Activated T-cell treated with anti-CD3 and anti-CD28 coated beads, Interleukin-2, amount 50 U/mL, for 72 hours (primary cell): ENCODE measurements around the gene UBE2N. TPM values are rescaled to one million over a fixed set of nuclear protein-coding genes. Genes with fewer than 3 reads are reported as not detected.

Experiments
- ATAC-seq, 2 donors: fragments of 150-1000 bp; cut with Tn5 transposase; replicated peaks in 1 of 2; 2 replicates each; pipeline ENCODE4 v1.10.0; 2021; ENCODE audit warnings: moderate library complexity in 2 of 2, mild to moderate bottlenecking in 1 of 2
- DNase-seq, 2 donors: peaks; one replicate each; pipeline ENCODE4 v3.0.0; 2021 to 2022; ENCODE audit warnings: mixed read lengths in 1 of 2
- H3K27ac Mint-ChIP-seq: one replicate; pipeline ENCODE4 v1.8.0; 2022; ENCODE audit warnings: mild to moderate bottlenecking, moderate library complexity, mixed read lengths
- H3K27me3 Mint-ChIP-seq: one replicate; pipeline ENCODE4 v1.8.0; 2022; ENCODE audit warnings: low read depth, mixed read lengths
- H3K36me3 Mint-ChIP-seq, 2 donors: one replicate each; pipeline ENCODE4 v1.8.0; 2022; ENCODE audit warnings: mixed read lengths in 2 of 2, mild to moderate bottlenecking in 1 of 2; ENCODE audit not compliant: insufficient read depth in 2 of 2
- H3K4me1 Mint-ChIP-seq: one replicate; pipeline ENCODE4 v1.8.0; 2022; ENCODE audit warnings: low read depth, mixed read lengths
- H3K4me3 Mint-ChIP-seq, 2 donors: one replicate each; pipeline ENCODE4 v1.8.0; 2022; ENCODE audit warnings: mild to moderate bottlenecking in 2 of 2, mixed read lengths in 2 of 2, moderate library complexity in 2 of 2
- H3K9me3 Mint-ChIP-seq, 2 donors: one replicate each; pipeline ENCODE4 v1.8.0; 2022; ENCODE audit warnings: mixed read lengths in 2 of 2
- total RNA-seq, 2 donors: library from RNA; stranded (reverse); gene quantifications; one replicate each; pipeline ENCODE4 v1.2.3, GENCODE V29; 2022

UBE2N gene
- total RNA-seq, 2 donors from 2014 or later, result 116 to 125 TPM

DNA sequence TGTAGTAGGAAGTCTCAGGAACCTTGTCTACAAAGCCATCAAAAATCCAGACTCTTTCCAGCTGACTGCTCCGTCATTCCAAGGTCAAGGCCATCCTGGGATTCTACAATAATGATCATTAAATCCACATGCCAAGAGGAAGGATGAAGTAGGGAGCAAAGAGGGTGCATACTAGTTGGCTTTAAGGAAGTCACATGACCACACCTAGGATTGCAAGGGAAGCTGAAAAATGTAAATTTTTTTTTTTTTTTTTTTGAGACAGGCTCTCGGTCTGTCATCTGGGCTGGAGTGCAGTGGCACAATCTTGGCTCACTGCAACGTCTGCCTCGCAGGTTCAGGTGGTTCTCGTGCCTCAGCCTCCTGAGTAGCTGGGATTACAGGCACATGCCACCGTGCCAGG lies 18.3 kb upstream of the UBE2N start:
- Mint-ChIP-seq H3K9me3 (no peaks in the 10 kb centered on the region), H3K27ac (no peak overlapping the region), H3K27me3 (no peaks in the 10 kb centered on the region), H3K36me3 (no peaks in the 10 kb centered on the region), H3K4me1 (peaks cover 5% of the 10 kb centered on the region), H3K4me3 (no peak overlapping the region)
- DNase-seq (no peak), ATAC-seq (no peak)

DNA sequence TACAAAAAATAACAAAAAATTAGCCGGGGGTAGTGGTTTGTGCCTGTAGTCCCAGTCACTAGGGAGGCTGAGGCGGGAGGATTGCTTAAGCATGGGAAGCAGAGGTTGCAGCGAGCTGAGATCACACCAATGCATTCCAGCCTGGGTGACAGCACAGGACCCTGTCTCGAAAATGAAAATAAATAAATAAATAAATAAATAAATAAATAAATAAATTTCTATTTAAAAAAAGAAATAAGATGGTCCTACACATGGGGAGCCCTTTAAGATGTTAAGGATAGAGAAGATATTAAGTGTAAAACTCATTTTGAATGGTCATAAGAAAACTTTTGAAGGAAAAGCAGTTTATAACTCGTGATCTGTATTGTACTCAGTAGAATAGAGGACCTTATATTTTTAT lies 17.4 kb upstream of the UBE2N start:
- no peak overlapping the region for H3K27ac Mint-ChIP-seq
- no peaks in the 10 kb centered on the region for H3K9me3 Mint-ChIP-seq
- H3K4me3 Mint-ChIP-seq, result no peak overlapping the region
- ATAC-seq (no peak), DNase-seq (no peak)
- H3K4me1 Mint-ChIP-seq, result peaks cover 5% of the 10 kb centered on the region
- H3K36me3 Mint-ChIP-seq, result no peaks in the 10 kb centered on the region
- no peaks in the 10 kb centered on the region for H3K27me3 Mint-ChIP-seq

DNA sequence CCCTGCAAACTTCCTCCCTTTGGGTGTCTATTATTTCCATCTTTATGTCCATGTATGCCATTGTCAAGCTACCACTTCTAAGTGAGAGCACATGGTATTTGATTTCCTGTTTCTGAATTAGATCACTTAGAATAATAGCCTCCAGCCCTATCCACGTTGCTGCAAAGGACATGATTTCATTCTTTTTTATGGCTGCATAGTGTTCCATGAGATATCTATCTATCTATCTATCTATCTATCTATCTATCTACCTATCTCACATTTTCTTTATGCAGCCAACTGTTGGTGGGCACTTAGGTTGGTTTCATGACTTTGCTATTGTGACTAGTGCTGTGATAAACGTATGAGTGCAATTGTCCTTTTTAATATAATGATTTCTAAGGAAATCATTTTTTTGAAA lies 14.3 kb upstream of the UBE2N start:
- DNase-seq (no peak), ATAC-seq (no peak)
- Mint-ChIP-seq H3K36me3 (no peaks in the 10 kb centered on the region), H3K9me3 (no peaks in the 10 kb centered on the region), H3K4me1 (peaks cover 3% of the 10 kb centered on the region), H3K27ac (no peak overlapping the region), H3K27me3 (no peaks in the 10 kb centered on the region), H3K4me3 (no peak overlapping the region)

DNA sequence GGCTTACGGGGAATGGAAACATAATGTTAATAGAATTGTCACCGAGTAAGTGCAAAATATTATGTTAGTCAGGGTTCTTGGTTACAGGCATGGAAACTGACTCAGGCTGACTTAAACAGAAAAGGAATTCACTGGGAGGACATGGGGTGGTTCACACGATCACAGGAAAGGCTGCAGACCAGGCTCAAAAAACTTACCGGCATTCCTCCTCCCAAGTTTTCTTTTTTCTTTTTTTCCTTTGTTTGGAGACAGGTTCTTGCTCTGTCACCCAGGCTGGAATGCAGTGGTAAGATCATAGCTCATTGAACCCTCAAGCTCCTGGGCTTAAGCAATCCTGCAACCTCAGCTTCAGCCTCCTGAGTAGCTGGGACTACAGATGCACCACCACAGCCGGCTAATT lies 11.9 kb upstream of the UBE2N start:
- H3K36me3 Mint-ChIP-seq, result no peaks in the 10 kb centered on the region
- DNase-seq, result no peak
- peaks cover 8% of the 10 kb centered on the region for H3K4me1 Mint-ChIP-seq
- ATAC-seq, result no peak
- no peak overlapping the region for H3K27ac Mint-ChIP-seq
- H3K27me3 Mint-ChIP-seq, result no peaks in the 10 kb centered on the region
- no peak overlapping the region for H3K4me3 Mint-ChIP-seq
- H3K9me3 Mint-ChIP-seq, result no peaks in the 10 kb centered on the region

DNA sequence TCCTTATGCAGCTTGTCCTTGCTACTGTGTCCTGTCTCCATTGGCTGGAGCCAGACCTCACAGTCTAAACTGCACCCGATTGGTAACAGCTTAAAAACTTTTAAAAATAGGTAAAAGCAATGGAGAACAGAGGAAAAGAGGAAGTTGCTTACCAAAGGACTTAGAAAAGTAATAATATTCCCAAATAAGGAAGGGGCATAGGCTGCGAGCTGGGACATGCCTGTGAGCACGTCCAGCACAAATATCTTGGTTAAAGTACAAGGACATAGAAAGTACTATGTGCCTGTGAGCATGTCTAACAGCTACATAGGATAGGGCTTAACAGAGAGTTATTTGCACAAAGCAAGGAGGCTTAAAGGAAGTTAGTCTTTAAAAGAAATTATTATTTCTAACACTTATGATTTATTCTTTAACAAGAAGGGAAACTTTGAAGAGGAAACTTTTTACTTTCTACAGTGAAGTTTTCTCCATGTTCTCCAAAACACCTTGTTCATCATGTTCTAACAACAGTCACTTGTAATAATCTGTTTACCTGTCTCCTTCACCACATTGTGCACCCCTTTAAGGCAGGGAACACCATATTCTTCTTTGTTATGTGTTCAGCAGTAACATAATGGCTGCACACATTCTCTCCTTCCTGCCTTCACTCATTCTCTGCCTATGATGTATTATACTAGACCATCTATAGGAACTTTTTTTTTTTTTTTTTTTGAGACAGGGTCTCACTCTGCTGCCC lies 9.8 kb upstream of the UBE2N start:
- Mint-ChIP-seq H3K4me1 (peaks cover 26% of the 10 kb centered on the region), H3K27me3 (no peaks in the 10 kb centered on the region), H3K9me3 (no peaks in the 10 kb centered on the region), H3K27ac (no peak overlapping the region), H3K36me3 (no peaks in the 10 kb centered on the region), H3K4me3 (no peak overlapping the region)
- no peak for ATAC-seq
- DNase-seq, result no peak

DNA sequence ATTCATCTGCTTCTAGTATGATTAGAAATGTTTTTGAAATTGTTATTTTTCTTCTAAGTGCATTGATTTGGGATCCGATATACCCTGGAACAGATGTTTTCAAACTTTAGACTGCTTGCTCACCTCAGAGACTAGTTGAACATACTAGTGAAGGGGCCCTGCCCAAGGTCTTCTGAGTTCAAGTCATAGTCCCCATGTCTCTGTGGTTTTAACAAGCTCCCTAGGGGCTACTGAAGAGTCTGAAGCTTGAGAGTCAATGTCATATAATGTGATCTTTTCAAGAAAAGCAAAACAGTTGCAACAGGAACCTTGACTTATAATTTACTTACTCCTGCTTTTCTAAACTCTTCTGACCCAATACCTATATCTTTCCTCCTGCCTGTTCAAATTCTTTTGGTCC lies 7.5 kb upstream of the UBE2N start:
- Mint-ChIP-seq H3K4me1 (peaks cover 26% of the 10 kb centered on the region), H3K27ac (no peak overlapping the region), H3K36me3 (no peaks in the 10 kb centered on the region), H3K9me3 (no peaks in the 10 kb centered on the region), H3K4me3 (no peak overlapping the region), H3K27me3 (no peaks in the 10 kb centered on the region)
- ATAC-seq (peak; percentile 41 to 43), DNase-seq (no peak)

DNA sequence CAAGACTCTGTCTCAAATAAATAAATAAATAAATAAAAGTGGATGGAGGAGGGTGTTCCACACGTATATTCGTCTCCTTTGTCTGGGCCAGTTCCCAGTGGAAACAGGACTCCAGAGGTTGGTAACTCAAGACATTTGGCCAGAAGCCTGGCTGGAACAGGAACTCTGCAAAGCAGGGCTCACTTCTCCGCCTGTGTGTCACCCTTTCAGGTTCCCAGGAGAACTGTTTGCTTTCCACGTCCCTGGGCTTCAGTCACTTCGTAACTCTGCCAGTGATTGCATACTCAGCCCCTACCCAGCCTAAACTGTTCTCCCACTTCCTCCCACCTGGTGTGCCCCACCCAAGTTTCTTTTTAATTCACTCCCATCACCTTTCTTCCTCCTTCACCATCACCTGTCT lies 7.0 kb upstream of the UBE2N start:
- no peak overlapping the region for H3K27ac Mint-ChIP-seq
- H3K4me3 Mint-ChIP-seq, result peak overlapping the region in 1 of 2 donors; percentile 18
- DNase-seq, result no peak
- peaks cover 26% of the 10 kb centered on the region for H3K4me1 Mint-ChIP-seq
- ATAC-seq, result peak in 1 of 2 donors; percentile 15
- no peaks in the 10 kb centered on the region for H3K9me3 Mint-ChIP-seq
- no peaks in the 10 kb centered on the region for H3K36me3 Mint-ChIP-seq
- H3K27me3 Mint-ChIP-seq, result no peaks in the 10 kb centered on the region

DNA sequence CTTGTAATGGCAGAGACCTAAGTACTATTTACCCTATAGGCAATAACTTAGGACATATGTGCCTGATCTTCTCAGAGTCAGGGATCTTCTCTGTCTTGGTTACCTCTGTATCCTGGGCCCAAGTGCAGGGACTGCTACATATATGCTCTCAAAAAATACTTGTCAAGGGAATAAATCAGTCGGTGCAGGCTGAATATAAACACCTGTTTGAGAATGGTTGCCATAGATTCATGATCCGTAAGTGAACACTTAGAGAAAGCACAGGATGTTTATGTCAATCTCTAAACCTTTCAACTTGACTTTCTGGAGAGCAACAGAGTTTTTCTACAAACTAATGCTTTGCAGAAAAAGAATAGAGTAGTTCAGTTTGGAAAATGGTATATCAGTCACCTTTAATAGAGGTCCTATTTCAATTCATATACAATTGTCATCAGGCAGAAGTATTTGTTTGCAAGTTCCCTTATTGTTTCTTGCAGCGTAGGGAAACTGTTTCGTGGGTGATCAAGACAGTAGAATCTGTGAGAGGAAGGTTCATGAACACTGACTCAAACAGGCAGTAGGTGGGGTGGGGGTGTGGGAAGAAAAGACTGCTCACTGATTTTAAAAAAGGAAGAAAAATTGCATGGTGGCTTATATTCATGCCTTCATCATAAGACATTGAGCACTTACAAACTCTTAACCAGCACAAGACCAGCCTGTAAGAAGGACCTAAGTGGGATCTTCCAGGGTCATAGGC lies 6.0 kb upstream of the UBE2N start:
- Mint-ChIP-seq H3K4me3 (peak overlapping the region; percentile 3 to 52), H3K9me3 (no peaks in the 10 kb centered on the region), H3K27me3 (no peaks in the 10 kb centered on the region), H3K27ac (peak overlapping the region; percentile 29), H3K36me3 (no peaks in the 10 kb centered on the region), H3K4me1 (peaks cover 30% of the 10 kb centered on the region)
- DNase-seq, result peak in 1 of 2 donors; percentile 15
- peak; percentile 69 to 77 for ATAC-seq

DNA sequence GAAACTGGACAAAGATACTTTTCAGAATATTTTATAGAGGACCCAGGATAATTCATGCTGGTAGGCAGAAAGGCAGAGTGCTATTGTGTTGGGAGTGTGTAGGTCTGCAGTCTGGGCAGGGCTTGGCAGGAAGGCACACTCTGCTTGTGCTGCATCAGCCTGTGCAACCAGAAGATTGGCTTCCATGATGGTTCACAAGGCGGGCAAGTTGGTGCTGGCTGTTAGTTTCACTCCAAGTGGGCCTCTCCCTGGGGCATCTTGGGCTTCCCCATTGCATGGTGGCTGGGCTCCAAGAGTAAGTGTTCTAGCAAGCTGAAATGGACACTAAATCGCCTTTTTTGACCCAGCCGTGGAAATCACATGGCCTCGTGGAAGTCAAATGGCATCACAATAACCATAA lies 1.8 kb upstream of the UBE2N start:
- Mint-ChIP-seq H3K27me3 (no peaks in the 10 kb centered on the region), H3K4me1 (peaks cover 49% of the 10 kb centered on the region), H3K27ac (no peak overlapping the region), H3K36me3 (peaks cover 8 to 10% of the 10 kb centered on the region in 2 donors), H3K9me3 (no peaks in the 10 kb centered on the region), H3K4me3 (no peak overlapping the region)
- no peak for DNase-seq
- no peak for ATAC-seq

DNA sequence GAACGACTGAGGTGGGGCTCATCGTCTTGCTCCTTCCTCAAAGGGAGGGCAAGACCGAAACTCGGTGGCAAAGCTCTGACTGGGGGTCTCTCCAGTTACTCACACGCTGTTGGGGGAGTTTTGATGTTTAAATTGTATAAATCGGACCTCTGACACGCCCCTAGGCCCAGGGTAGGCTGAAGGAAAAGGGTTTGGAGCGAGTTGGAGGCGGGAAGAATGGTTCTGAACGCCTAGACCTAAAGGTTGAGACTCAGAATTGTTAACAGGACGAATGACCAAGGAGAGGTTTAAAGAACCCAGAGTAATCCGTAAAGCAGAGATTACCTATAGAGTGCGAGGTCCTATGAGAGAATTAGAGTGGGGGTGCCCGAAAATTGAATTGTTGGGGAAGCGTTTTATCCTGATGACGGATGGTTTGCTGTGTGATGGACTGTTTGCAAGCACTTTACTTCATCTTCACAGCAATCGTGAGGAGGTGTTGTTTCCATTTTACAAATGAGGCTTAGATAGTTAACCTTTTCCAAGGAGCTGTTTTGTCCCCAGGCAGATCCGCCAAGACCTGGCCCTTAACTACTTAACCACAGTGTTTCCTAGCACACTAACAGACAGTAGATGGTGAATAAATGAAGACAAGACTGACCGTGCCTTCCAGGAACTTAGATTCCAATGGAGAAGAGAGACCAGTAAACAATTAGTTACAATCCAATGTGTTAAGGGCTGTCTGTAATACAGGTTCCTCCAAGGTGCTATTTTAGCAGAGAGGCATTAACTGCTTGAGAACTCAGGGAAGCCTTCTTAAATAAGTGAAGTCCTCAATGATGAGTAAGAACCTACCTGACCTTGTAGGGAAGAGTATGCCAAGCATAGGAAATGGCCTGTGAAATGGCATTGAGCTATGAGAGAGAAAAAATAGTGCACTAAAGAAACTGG lies 929 bp upstream of the UBE2N start:
- H3K4me1 Mint-ChIP-seq, result peaks cover 50% of the 10 kb centered on the region
- H3K27me3 Mint-ChIP-seq, result no peaks in the 10 kb centered on the region
- H3K27ac Mint-ChIP-seq, result peak overlapping the region; percentile 96
- H3K36me3 Mint-ChIP-seq, result peaks cover 8 to 10% of the 10 kb centered on the region in 2 donors
- no peaks in the 10 kb centered on the region for H3K9me3 Mint-ChIP-seq
- DNase-seq (no peak), ATAC-seq (no peak)
- H3K4me3 Mint-ChIP-seq, result peak overlapping the region; percentile 98 to 99

DNA sequence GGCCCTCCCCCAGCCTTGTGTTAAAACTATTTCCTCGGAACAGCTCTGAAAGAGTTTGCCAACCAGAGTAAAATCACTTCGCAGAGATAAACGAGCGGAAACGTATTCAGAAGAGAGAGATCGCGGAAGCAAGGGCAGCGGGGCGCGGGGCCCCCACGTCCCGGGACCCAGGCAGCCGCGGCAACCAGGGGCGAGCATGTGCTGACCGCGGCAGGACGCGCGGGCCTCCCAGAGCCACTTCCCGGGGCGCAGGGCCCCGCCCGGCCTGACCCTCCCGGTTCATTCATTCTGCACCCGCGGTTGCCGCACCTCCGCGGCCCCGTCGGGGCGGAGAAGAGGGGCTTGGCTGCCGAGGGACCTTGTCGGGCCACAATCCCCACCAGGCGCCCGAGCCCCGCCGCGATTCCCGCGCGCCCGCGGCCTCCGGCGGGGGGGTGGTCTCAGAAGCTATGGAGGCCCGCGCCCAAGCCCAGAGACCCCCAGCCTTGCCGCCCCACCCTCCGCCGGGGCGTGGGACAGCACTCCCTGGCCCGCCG lies 598 bp downstream of the UBE2N start:
- Mint-ChIP-seq H3K27ac (peak overlapping the region; percentile 100), H3K36me3 (peaks cover 8 to 10% of the 10 kb centered on the region in 2 donors), H3K9me3 (no peaks in the 10 kb centered on the region), H3K4me3 (peak overlapping the region; percentile 94 to 99), H3K27me3 (no peaks in the 10 kb centered on the region), H3K4me1 (peaks cover 56% of the 10 kb centered on the region)
- ATAC-seq (peak; percentile 4 to 12), DNase-seq (peak; percentile 56 to 65)

DNA sequence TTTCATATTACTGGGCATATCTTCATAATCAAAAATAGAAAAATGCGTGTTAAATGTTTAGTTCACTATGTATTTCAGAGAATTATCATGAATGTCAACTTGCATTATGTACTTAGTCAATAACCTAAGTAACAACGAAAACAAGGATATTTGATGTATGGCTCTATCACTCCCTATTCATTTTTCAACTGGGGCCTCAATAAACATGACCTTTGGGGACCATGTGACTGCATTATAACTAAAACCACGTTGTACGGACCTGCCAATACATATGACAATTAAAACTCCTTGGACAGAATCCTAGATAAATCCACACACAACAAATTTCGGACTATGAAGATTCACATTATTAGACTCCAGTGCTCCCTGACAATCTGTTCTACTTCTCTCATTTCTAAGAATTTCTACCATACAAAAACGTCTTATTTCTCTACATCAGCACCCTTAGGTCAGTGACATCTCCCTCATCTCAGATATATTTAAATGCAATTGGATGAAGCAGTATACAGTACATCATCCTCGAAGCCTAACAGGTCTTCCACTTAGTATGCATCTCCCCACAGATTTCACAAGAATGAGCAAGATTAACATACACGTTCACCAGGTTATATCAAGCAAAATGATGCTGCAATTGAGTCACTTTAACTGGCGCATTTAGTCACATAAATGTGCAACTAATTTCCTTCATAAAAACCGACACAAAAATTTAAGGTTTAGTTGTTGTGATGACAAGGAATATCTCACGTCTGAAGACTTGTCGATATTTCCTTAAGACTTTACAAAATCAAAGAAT lies 1.5 kb downstream of the UBE2N start:
- DNase-seq, result no peak
- Mint-ChIP-seq H3K4me1 (peaks cover 65% of the 10 kb centered on the region), H3K27ac (peak overlapping the region; percentile 100), H3K36me3 (peaks cover 8 to 10% of the 10 kb centered on the region in 2 donors), H3K9me3 (no peaks in the 10 kb centered on the region), H3K4me3 (peak overlapping the region; percentile 94 to 99), H3K27me3 (no peaks in the 10 kb centered on the region)
- peak in 1 of 2 donors; percentile 11 for ATAC-seq
